GM21423 (cell line): ENCODE data around the gene TMEM164.

ENCODE experiments used
- ATAC-seq: cut with Tn5 transposase; IDR thresholded peaks from one replicate; pipeline ENCODE4 v1.9.1; 2021; ENCODE audit warnings: mild to moderate bottlenecking, moderate library complexity; ENCODE audit not compliant: unreplicated experiment

Gene TMEM164

GRCh38 chrX:110188701-110189558 lies 186.0 kb downstream of the TMEM164 start:
- peak; percentile 51 for ATAC-seq

- ATAC-seq: no peak
Measured at GRCh38 chrX:110192516-110192915, 189.6 kb downstream of the TMEM164 start.

GRCh38 chrX:110194977-110195376 lies 192.1 kb downstream of the TMEM164 start:
- ATAC-seq: no peak

- no peak for ATAC-seq
Measured at GRCh38 chrX:110201799-110202198, 198.9 kb downstream of the TMEM164 start.

- no peak for ATAC-seq
Measured at GRCh38 chrX:110204986-110205385, 202.1 kb downstream of the TMEM164 start.

- ATAC-seq: no peak
Measured at GRCh38 chrX:110208092-110208491, 205.2 kb downstream of the TMEM164 start.

GRCh38 chrX:110210417-110211139 lies 207.7 kb downstream of the TMEM164 start:
- ATAC-seq: no peak

- ATAC-seq: no peak
Measured at GRCh38 chrX:110211340-110211739, 208.4 kb downstream of the TMEM164 start.

- ATAC-seq: no peak
Measured at GRCh38 chrX:110212299-110212698, 209.4 kb downstream of the TMEM164 start.

GRCh38 chrX:110213183-110213582 lies 210.3 kb downstream of the TMEM164 start:
- no peak for ATAC-seq

- ATAC-seq: no peak
Measured at GRCh38 chrX:110214684-110215083, 211.8 kb downstream of the TMEM164 start.

GRCh38 chrX:110215411-110215810 lies 212.5 kb downstream of the TMEM164 start:
- no peak for ATAC-seq

GRCh38 chrX:110216027-110216426 lies 213.1 kb downstream of the TMEM164 start:
- no peak for ATAC-seq

- ATAC-seq: no peak
Measured at GRCh38 chrX:110218591-110218990, 215.7 kb downstream of the TMEM164 start.

GRCh38 chrX:110219920-110220319 lies 217.0 kb downstream of the TMEM164 start:
- ATAC-seq: no peak

- no peak for ATAC-seq
Measured at GRCh38 chrX:110222497-110223257, 219.8 kb downstream of the TMEM164 start.

- ATAC-seq: no peak
Measured at GRCh38 chrX:110224926-110225617, 222.2 kb downstream of the TMEM164 start.

GRCh38 chrX:110226931-110227330 lies 224.0 kb downstream of the TMEM164 start:
- no peak for ATAC-seq
